MCF 10A (cell line): ENCODE data around the gene NAA16. TPM values are rescaled to one million over a fixed set of nuclear protein-coding genes. Genes with fewer than 3 reads are reported as not detected.
"Not testable (repeated sequence)": the region's sequence is repeated elsewhere in the genome, so short reads cannot be mapped to it uniquely, and the experiment has no call there.

Source experiments
- BruUV-seq: library from RNA; stranded (reverse); fragments of 400-500 nt; replicated peaks from 2 replicates; lab custom pipeline; 2021; lab: Mats Ljungman, UMichigan
- CTCF ChIA-PET: fragments of 300-600 bp; sonication (Branson Sonifier 250); formaldehyde crosslinking; extraction: SDS; loops from one replicate; lab custom pipeline; 2021; ENCODE audit warnings: antibody characterized with exemption, inconsistent platforms; lab: Yijun Ruan, JAX
- POLR2A ChIA-PET: fragments of 300-600, 350-650 bp; sonication (Branson Sonifier 250); formaldehyde crosslinking; extraction: SDS; loops from one replicate; lab custom pipeline; 2020; ENCODE audit warnings: antibody characterized with exemption, inconsistent platforms; lab: Yijun Ruan, JAX
- DNase-seq: peaks from one replicate; pipeline ENCODE4 v3.0.0-alpha.2; 2018; ENCODE audit not compliant: unreplicated experiment
- H3K27ac Mint-ChIP-seq: one replicate; pipeline ENCODE4 v1.8.0; 2022; ENCODE audit warnings: mild to moderate bottlenecking, low read depth, mixed read lengths; ENCODE audit not compliant: unreplicated experiment
- H3K27me3 Mint-ChIP-seq: one replicate; pipeline ENCODE4 v1.8.0; 2022; ENCODE audit warnings: mixed read lengths; ENCODE audit not compliant: insufficient read depth, unreplicated experiment
- H3K36me3 Mint-ChIP-seq: one replicate; pipeline ENCODE4 v1.8.0; 2022; ENCODE audit warnings: mild to moderate bottlenecking, moderate library complexity, mixed read lengths; ENCODE audit not compliant: insufficient read depth, unreplicated experiment
- H3K4me1 Mint-ChIP-seq: one replicate; pipeline ENCODE4 v1.8.0; 2022; ENCODE audit warnings: mixed read lengths; ENCODE audit not compliant: insufficient read depth, unreplicated experiment
- H3K4me3 Mint-ChIP-seq: one replicate; pipeline ENCODE4 v1.8.0; 2022; ENCODE audit warnings: mild to moderate bottlenecking, moderate library complexity, mixed read lengths; ENCODE audit not compliant: unreplicated experiment
- H3K9me3 Mint-ChIP-seq: one replicate; pipeline ENCODE4 v1.8.0; 2022; ENCODE audit warnings: mixed read lengths; ENCODE audit not compliant: unreplicated experiment
- intact Hi-C: fragments of 100-400 bp; cut with micrococcal nuclease; formaldehyde crosslinking; loops from 2 replicates; pipeline ENCODE4 v1.14.1; 2022
- total RNA-seq: library from RNA; stranded (reverse); gene quantifications from 2 replicates; pipeline ENCODE4 v1.2.3, GENCODE V29; 2022
- TF ChIP-seq, protein P1 (sequence below): fragments of 200-600 bp; IDR thresholded peaks from one replicate; pipeline ENCODE4 v1.8.0; 2022; ENCODE audit warnings: antibody characterized with exemption, mild to moderate bottlenecking; ENCODE audit not compliant: unreplicated experiment

NAA16 gene
- total RNA-seq, 1 experiment from 2014 or later, result 13.8 TPM

DNA sequence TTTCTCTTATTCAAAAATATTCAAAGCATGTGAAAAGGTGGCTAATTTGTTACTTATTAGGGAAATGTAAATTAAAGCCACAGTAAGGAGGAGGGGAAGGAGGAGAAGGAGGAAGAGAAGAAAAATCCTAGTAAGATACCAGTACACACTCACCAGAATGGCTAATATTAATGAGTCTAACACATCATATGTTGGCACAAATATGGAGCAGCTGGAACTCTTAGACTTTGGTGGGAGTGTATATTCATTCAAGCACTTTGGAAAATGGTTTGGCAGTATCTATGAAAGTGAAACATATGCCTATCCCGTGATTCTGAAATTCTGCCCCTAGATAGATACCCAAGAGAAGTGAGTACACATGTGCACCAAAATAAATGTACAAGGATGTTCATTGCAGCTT, 108.1 kb downstream of the NAA16 start:
- Mint-ChIP-seq H3K27me3 (no peaks in the 10 kb centered on the region), H3K36me3 (no peaks in the 10 kb centered on the region), H3K27ac (no peak overlapping the region), H3K4me3 (no peak overlapping the region), H3K9me3 (no peaks in the 10 kb centered on the region), H3K4me1 (peaks cover 8% of the 10 kb centered on the region)
- CTCF ChIA-PET, result interaction anchor here (0.6 to 1.5 kb wide), 2 partner anchors 8 to 104 kb away, joined by 3 to 5 read pairs; no protein-coding TSS in a partner anchor
- TF ChIP-seq, protein P1, sequence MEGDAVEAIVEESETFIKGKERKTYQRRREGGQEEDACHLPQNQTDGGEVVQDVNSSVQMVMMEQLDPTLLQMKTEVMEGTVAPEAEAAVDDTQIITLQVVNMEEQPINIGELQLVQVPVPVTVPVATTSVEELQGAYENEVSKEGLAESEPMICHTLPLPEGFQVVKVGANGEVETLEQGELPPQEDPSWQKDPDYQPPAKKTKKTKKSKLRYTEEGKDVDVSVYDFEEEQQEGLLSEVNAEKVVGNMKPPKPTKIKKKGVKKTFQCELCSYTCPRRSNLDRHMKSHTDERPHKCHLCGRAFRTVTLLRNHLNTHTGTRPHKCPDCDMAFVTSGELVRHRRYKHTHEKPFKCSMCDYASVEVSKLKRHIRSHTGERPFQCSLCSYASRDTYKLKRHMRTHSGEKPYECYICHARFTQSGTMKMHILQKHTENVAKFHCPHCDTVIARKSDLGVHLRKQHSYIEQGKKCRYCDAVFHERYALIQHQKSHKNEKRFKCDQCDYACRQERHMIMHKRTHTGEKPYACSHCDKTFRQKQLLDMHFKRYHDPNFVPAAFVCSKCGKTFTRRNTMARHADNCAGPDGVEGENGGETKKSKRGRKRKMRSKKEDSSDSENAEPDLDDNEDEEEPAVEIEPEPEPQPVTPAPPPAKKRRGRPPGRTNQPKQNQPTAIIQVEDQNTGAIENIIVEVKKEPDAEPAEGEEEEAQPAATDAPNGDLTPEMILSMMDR, result no peak
- POLR2A ChIA-PET, result no interaction called here
- intact Hi-C loops, result loop anchor here (10.0 kb wide), 1 partner anchor 146 kb away; no protein-coding TSS in a partner anchor
- DNase-seq, result no peak
- BruUV-seq, result no TSS peak

DNA sequence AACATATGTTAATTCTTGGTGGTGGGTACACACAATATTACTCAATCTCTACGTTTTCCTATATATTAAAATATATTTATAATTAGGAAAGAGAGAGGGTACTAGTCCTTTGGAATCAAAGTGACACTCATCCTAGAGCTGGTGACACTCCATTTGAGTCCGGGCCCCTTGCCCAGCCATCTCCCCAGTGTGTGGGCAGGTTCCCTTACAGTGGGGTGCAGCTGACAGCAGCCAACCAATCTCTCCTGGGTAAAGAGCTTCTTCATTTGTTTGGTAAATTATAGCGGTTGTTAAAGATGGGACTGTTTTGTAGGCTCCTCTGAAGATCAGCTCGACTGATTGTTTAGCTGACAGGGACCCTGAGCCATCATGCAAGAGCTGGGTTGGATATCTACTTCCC, 109.1 kb downstream of the NAA16 start:
- H3K27me3 Mint-ChIP-seq, result no peaks in the 10 kb centered on the region
- TF ChIP-seq, protein P1, result no peak
- no peak overlapping the region for H3K27ac Mint-ChIP-seq
- no peaks in the 10 kb centered on the region for H3K9me3 Mint-ChIP-seq
- H3K36me3 Mint-ChIP-seq, result no peaks in the 10 kb centered on the region
- H3K4me3 Mint-ChIP-seq, result no peak overlapping the region
- no TSS peak for BruUV-seq
- H3K4me1 Mint-ChIP-seq, result peaks cover 8% of the 10 kb centered on the region
- no peak for DNase-seq
- intact Hi-C loops, result no loop called here
- ChIA-PET POLR2A (no interaction called here), CTCF (interaction anchor here (0.6 to 1.5 kb wide), 4 partner anchors 8 to 67 kb away, joined by 3 to 5 read pairs (median 4); no protein-coding TSS in a partner anchor)

DNA sequence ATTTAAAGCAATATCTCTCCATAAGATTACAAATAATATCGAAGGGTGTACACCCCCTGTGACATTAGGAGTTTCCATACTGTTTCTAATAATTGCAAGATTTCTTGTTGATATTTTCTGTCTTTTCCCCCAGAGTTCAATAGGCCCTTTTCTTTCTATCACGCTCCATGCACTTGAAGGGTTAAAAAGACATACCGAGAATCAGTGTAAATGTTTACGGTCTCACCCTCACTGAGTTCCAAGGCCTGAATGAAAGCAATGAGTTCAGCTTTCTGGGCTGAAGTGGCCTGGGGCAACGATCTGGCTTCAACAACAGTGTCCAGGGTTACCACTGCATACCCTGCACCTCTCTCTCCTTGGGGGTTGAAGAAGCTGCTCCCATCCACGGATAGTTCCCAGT, 110.3 kb downstream of the NAA16 start:
- H3K4me1 Mint-ChIP-seq, H3K4me3 Mint-ChIP-seq, CTCF ChIA-PET, BruUV-seq, H3K9me3 Mint-ChIP-seq, intact Hi-C loops, POLR2A ChIA-PET, H3K27ac Mint-ChIP-seq, H3K27me3 Mint-ChIP-seq, H3K36me3 Mint-ChIP-seq, DNase-seq: not testable (repeated sequence)

DNA sequence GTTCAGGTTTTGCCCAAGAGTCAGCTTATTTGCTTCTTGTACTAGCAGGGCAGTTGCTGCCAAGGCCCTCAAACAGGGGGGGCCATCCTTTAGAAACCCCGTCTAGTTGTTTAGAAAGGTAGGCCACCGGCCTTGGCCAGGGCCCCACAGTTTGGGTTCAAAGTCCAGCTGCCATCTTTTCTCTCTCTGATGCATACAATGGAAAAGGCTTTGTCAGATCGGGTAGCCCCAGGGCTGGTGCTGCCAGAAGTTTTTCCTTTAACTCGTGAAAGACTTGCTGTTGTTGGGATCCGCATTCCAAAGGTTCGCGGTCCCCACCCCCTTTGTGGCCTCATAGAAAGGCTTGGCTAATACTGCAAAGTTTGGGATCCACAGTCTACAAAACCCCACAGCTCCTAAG, 110.9 kb downstream of the NAA16 start:
- H3K36me3 Mint-ChIP-seq, CTCF ChIA-PET, H3K27me3 Mint-ChIP-seq, POLR2A ChIA-PET, H3K9me3 Mint-ChIP-seq, BruUV-seq, H3K27ac Mint-ChIP-seq, H3K4me1 Mint-ChIP-seq, DNase-seq, H3K4me3 Mint-ChIP-seq, intact Hi-C loops: not testable (repeated sequence)

DNA sequence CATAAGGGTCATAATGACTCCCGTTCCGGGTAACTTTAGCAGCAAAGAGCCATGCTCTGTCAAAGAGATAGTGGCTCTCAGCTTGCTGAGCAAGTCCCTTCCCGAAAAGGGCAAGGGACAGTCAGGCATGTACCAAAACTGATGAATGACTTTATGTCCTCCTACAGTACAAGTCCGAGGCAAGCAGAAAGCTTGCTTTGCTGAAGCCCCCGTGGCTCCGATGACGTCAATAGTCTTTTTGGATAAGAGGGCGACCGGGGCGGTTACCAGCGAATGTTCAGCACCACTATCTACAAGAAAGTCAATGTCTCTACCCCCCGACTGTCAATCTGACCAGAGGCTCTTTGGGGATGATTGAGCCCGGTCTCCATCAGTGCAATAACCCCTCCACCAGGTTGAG, 112.2 kb downstream of the NAA16 start:
- H3K36me3 Mint-ChIP-seq, intact Hi-C loops, H3K4me3 Mint-ChIP-seq, POLR2A ChIA-PET, H3K4me1 Mint-ChIP-seq, CTCF ChIA-PET, DNase-seq, H3K27me3 Mint-ChIP-seq, H3K9me3 Mint-ChIP-seq, H3K27ac Mint-ChIP-seq, BruUV-seq: not testable (repeated sequence)

DNA sequence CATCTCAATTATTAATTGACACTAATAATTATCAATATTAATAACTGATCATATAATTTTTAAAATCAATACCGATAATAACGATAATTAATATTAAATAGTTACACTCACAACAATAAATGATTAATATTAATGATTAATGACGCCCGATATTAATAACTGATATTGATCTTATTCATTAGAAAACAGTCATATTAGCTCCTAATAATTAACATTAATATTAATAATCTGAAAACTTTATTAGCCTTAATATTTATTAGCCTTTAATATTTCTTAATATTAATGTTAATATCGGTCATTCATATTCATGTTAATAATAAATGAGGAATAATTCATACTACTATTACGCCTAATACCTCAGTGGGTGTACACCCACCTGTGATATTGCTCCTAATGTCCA, 113.6 kb downstream of the NAA16 start:
- H3K9me3 Mint-ChIP-seq, BruUV-seq, H3K4me3 Mint-ChIP-seq, DNase-seq, H3K36me3 Mint-ChIP-seq, H3K4me1 Mint-ChIP-seq, POLR2A ChIA-PET, intact Hi-C loops, H3K27ac Mint-ChIP-seq, CTCF ChIA-PET, H3K27me3 Mint-ChIP-seq: not testable (repeated sequence)
